ENCODE data around the gene KCNK6. TPM values are rescaled to one million over a fixed set of nuclear protein-coding genes. Genes with fewer than 3 reads are reported as not detected.

The KCNK6 gene
- polyA plus RNA-seq, 1 donor (not counting 4 experiments of a cell fraction or from before 2014, with no cell fraction given), result 23.9 TPM

GRCh38 chr19:38276942-38277517 is 42.6 kb upstream of the KCNK6 start:
- Histone ChIP-seq H3K4me3 (ENCODE audit: control insufficient read depth in 2 of 3, extremely low read depth in 1 of 3, insufficient read depth in 2 of 3, low read depth in 1 of 3, low read length in 3 of 3) (no peak overlapping the region), H3K9me3 (ENCODE audit: control insufficient read depth, low read depth, low read length) (no peaks in the 10 kb centered on the region), H3K36me3 (ENCODE audit: control insufficient read depth in 2 of 2, extremely low read depth in 1 of 2, insufficient read depth in 2 of 2, low read length in 2 of 2) (peaks cover 13 to 41% of the 10 kb centered on the region in 2 experiments), H3K27me3 (ENCODE audit: control insufficient read depth, extremely low read depth, insufficient read depth, low read length) (no peaks in the 10 kb centered on the region), H3K4me2 (ENCODE audit: control insufficient read depth, extremely low read depth, insufficient read depth, low read depth, low read length) (no peak overlapping the region), H3K4me1 (ENCODE audit: control insufficient read depth, extremely low read depth, insufficient read depth, low read length) (peaks cover 33% of the 10 kb centered on the region), H3K9ac (ENCODE audit: control insufficient read depth, extremely low read depth, insufficient read depth, low read length) (no peak overlapping the region), H4K20me1 (ENCODE audit: control insufficient read depth, extremely low read depth, insufficient read depth, low read length) (peaks cover 41% of the 10 kb centered on the region), H3K27ac (ENCODE audit: control insufficient read depth, insufficient read depth, low read length) (no peak overlapping the region), H2AFZ (ENCODE audit: control insufficient read depth, low read length) (no peak overlapping the region), H3K79me2 (ENCODE audit: control insufficient read depth, insufficient read depth, low read length) (peaks cover 96% of the 10 kb centered on the region), H3K9me1 (ENCODE audit: control insufficient read depth, extremely low read depth, insufficient read depth, low read length) (peaks cover 8% of the 10 kb centered on the region)
- dilution Hi-C loops (cut with MboI; ENCODE audit: extremely low pct_ligation_motif_present, low sequenced_read_pairs), result no loop called here
- DNase-seq (ENCODE audit: low read depth, low spot score), result no peak
- no peak for FAIRE-seq
- TF ChIP-seq EZH2 (IDR thresholded peaks at IDR 0.05; ENCODE audit: low read length) (no peak), CTCF (optimal IDR thresholded peaks at IDR 0.05 in 1 of 3, IDR thresholded peaks at IDR 0.05 in 1 of 3, conservative IDR thresholded peaks at IDR 0.05 in 1 of 3; ENCODE audit: extremely low read depth in 1 of 3, insufficient read depth in 2 of 3, low read length in 3 of 3) (no peak)

GRCh38 chr19:38277549-38277948 is 42.1 kb upstream of the KCNK6 start:
- Histone ChIP-seq H3K9ac (ENCODE audit: control insufficient read depth, extremely low read depth, insufficient read depth, low read length) (no peak overlapping the region), H3K79me2 (ENCODE audit: control insufficient read depth, insufficient read depth, low read length) (peaks cover 96% of the 10 kb centered on the region), H4K20me1 (ENCODE audit: control insufficient read depth, extremely low read depth, insufficient read depth, low read length) (peaks cover 46% of the 10 kb centered on the region), H3K4me2 (ENCODE audit: control insufficient read depth, extremely low read depth, insufficient read depth, low read depth, low read length) (no peak overlapping the region), H2AFZ (ENCODE audit: control insufficient read depth, low read length) (no peak overlapping the region), H3K27me3 (ENCODE audit: control insufficient read depth, extremely low read depth, insufficient read depth, low read length) (no peaks in the 10 kb centered on the region), H3K36me3 (ENCODE audit: control insufficient read depth in 2 of 2, extremely low read depth in 1 of 2, insufficient read depth in 2 of 2, low read length in 2 of 2) (peaks cover 13 to 46% of the 10 kb centered on the region in 2 experiments), H3K9me3 (ENCODE audit: control insufficient read depth, low read depth, low read length) (no peaks in the 10 kb centered on the region), H3K4me1 (ENCODE audit: control insufficient read depth, extremely low read depth, insufficient read depth, low read length) (peaks cover 33% of the 10 kb centered on the region), H3K4me3 (ENCODE audit: control insufficient read depth in 2 of 3, extremely low read depth in 1 of 3, insufficient read depth in 2 of 3, low read depth in 1 of 3, low read length in 3 of 3) (no peak overlapping the region), H3K27ac (ENCODE audit: control insufficient read depth, insufficient read depth, low read length) (no peak overlapping the region), H3K9me1 (ENCODE audit: control insufficient read depth, extremely low read depth, insufficient read depth, low read length) (peaks cover 8% of the 10 kb centered on the region)
- dilution Hi-C loops (cut with MboI; ENCODE audit: extremely low pct_ligation_motif_present, low sequenced_read_pairs), result no loop called here
- FAIRE-seq (no peak), DNase-seq (ENCODE audit: low read depth, low spot score) (no peak)
- TF ChIP-seq CTCF (optimal IDR thresholded peaks at IDR 0.05 in 1 of 3, IDR thresholded peaks at IDR 0.05 in 1 of 3, conservative IDR thresholded peaks at IDR 0.05 in 1 of 3; ENCODE audit: extremely low read depth in 1 of 3, insufficient read depth in 2 of 3, low read length in 3 of 3) (no peak), EZH2 (IDR thresholded peaks at IDR 0.05; ENCODE audit: low read length) (no peak)
